ENCODE data around the gene MYH4.

DNA sequence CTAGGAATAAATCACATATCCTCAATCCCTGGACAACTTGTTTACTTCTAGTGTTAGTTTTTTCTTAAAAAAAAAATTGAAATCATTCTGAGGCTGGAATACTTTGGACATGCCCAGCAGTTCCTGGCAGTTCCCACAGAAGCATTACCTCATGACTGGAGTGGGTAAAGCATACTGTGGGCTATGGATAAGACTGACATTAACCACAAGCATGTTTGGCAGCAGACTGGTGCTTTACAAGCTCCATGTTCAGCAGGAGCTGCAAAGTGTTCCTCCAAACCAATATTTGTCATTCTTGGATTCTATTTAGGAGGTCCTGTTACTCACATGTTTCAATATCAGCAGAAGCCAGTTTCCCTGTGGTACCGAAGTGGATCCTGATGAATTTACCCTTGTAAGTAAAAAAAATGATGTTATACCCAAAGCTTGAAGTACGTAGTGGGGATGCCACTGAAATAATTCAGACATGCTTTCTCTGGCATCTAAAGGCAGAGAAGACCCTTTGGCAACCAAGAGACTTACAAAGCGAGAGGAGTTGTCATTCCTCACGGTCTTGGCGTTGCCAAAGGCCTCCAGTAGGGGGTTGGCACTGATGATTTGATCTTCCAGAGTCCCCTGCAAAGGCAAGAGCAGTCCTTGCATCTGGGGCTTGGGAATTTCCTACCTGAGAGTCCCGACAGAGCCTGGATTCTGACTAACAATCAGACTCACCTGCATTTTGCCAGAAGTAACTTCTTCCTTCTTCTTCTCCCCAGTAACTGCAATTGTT is 44.1 kb upstream of the MYH4 start:
- TF ChIP-seq NR3C1 (CRISPR knock-in tag; conservative IDR thresholded peaks at IDR 0.05; ENCODE audit: low read depth) (no peak), CTCF (IDR thresholded peaks at IDR 0.05) (no peak), KAT7 (CRISPR knock-in tag; IDR thresholded peaks at IDR 0.05; ENCODE audit: borderline replicate concordance) (no peak), FOXJ3 (CRISPR knock-in tag; IDR thresholded peaks at IDR 0.05; ENCODE audit: borderline replicate concordance) (no peak), TEAD4 (CRISPR knock-in tag; IDR thresholded peaks at IDR 0.05) (no peak), CREM (CRISPR knock-in tag; IDR thresholded peaks at IDR 0.05) (no peak), ESRRA (CRISPR knock-in tag; IDR thresholded peaks at IDR 0.05; ENCODE audit: borderline replicate concordance) (no peak), CREB1 (CRISPR knock-in tag; IDR thresholded peaks at IDR 0.05) (no peak), NFATC4 (CRISPR knock-in tag; IDR thresholded peaks at IDR 0.05) (no peak), ZNF121 (CRISPR knock-in tag; IDR thresholded peaks at IDR 0.05) (no peak)
- TF ChIP-seq, protein P1, sequence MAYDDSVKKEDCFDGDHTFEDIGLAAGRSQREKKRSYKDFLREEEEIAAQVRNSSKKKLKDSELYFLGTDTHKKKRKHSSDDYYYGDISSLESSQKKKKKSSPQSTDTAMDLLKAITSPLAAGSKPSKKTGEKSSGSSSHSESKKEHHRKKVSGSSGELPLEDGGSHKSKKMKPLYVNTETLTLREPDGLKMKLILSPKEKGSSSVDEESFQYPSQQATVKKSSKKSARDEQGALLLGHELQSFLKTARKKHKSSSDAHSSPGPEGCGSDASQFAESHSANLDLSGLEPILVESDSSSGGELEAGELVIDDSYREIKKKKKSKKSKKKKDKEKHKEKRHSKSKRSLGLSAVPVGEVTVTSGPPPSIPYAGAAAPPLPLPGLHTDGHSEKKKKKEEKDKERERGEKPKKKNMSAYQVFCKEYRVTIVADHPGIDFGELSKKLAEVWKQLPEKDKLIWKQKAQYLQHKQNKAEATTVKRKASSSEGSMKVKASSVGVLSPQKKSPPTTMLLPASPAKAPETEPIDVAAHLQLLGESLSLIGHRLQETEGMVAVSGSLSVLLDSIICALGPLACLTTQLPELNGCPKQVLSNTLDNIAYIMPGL (CRISPR knock-in tag; IDR thresholded peaks at IDR 0.05) = no peak

Data from WTC11 (cell line).